NCI-H2171 (cell line): ENCODE results near the gene MYO5B.
A peak's percentile ranks its signal among the peaks of the same experiment; 100 is the strongest.

Experiments
- DNase-seq: peaks from one replicate; lab custom pipeline; 2025; lab: John Stamatoyannopoulos, UW

Gene MYO5B

DNA sequence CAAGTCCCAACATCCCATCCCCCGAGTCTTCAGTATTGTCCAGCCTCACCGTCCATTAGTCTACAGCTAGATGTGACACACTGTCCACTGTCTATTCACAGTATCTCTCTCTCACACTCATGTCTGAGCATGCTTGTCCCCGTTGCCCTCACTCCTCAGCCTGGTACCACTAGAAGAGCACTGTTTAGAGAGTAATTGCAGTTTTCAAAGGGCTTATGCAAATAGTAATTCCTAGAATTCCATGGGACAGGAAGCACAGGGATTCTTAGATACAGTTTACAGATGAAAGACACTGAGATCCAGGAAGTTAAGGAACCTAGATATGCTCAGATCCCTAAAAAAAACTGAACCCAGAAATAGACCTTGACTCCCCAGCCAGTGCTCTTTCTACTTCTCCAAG lies 125.5 kb downstream of the MYO5B start:
- no peak for DNase-seq

DNA sequence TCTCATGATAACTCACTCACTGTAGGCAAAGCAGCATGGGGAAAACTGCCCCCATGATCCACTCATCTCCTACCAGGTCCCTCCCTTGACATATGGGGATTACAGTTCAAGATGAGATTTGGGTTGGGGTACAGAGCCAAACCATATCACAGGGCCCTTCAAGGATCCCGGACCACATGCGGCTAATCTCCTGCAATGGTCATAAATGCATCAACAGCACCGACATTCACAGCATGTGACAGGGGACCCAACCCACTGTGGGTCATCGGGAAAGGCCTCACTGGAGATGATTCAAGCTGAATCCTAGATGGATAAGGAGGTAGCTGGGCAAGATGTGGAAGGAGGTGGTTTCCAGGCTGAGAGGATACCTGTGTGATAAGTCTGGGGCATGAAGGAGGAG lies 129.4 kb downstream of the MYO5B start:
- no peak for DNase-seq

DNA sequence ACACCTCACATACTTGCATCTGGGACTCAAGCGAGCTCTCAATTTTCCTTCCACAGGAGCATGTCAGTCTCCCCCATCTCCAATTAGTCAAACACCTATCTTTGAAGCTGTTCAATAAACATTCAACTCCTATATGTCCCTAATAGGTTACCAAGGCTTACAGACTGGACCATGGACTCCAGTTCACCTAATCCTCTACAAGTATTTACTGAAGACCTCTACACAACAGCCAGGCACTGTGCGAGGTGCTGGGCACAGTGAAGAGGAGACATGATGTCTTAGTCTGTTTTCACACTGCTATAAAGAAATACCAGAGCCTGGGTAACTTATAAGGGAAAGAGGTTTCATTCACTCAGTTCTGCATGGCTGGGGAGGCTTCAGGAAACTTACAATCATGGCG lies 129.9 kb downstream of the MYO5B start:
- no peak for DNase-seq

DNA sequence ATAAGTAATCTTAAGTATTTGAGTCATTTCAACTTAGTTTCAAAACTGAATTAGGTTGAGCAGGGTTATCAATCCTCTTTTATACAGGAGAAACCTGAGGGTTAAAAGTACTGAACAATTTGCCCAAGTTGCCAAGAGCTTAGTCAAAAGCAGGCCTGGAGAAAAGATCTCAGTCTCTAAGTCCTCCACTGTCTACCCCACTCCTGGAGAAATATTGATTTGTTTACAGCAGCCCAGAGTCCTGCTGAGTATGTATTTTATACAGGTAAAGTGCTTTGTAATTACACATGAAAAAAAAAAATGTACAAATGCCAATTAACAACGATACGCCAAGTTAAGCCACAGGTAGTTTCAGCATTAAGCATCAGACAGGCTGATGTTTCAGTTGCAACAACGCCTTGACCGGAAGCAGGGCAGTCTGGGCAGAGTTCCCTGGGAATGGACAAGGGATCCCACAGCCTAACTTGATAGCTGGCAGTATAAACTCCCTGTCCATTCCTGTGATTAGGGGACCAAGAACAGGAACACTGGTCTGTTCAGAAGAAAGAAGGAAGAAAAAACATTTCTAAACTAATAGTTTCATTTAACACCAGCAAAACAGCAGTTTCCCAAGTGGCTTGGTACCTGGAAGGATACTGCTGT lies 132.9 kb downstream of the MYO5B start:
- no peak for DNase-seq

DNA sequence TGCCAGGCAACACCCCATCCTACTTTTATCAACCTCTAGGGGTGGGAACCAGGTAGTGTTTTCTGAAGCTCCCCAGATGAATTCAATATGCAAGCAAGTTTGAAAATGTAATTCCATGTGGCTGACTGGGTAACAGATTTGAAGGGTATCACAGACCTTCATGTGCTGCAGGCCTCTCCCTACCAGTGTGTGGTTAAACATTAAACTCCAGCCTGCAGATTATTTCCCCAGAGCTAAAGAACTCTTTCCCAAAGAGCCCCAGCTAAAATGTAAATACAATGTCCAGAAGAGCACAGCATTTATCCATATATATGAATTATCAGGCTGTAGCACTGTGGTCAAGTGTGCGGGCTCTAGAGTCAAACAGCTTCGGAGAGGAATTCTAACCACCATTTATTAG lies 134.1 kb downstream of the MYO5B start:
- DNase-seq: no peak

DNA sequence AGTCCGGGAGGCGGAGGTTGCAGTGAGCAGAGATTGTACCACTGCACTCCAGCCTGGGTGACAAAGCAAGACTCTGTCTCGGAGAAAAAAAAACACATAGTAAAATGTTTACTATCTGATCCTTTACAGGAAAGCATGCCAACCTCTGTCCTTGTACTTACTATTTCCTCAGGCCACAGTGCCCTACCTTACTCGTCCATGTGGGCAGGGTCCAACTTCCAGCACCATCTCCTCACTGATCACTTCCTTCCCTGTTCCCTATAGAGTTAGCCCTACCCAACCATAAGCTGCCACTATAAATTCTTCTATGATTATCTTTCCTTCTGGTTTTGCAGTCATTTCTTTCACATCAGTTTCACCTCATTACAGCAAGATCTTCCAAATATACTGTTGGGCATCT lies 136.2 kb downstream of the MYO5B start:
- DNase-seq: no peak

DNA sequence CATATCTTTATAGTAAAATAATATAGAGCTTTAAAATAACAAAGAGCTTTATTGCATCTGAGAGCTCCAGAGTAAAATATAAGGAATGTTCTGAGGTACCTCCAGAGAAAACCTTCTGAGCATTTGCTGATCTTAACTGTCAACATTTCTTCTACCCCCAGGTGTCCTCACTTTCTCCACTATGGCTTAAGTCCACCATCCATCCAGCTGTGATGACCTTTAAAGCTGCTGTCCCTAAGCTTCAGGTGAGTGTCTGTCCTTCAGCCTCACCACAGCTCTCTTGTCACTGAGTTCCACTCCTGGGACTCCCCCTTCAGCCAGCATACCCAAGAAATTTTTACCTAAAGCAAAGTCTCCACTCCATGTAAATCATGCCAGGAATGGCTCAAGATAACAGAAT lies 137.9 kb downstream of the MYO5B start:
- no peak for DNase-seq

DNA sequence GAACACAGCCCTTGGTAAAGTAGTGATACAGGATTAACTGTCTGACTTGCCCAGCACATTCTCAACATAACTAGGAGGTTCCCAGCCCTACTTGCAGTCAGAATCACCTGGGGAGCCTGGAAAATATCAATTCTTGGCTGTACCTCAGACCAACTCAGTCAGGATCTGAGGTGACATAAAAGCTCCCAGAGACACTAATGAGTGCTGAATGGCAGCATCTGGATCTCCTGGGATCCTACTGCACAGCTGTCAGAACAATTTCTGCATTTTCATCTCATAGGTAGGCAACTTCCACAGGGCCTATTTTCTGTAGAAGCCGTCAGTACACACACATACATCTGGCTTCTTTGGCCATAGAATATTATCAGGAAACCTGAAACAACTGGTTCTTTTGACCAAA lies 138.8 kb downstream of the MYO5B start:
- peak; percentile 28 for DNase-seq

DNA sequence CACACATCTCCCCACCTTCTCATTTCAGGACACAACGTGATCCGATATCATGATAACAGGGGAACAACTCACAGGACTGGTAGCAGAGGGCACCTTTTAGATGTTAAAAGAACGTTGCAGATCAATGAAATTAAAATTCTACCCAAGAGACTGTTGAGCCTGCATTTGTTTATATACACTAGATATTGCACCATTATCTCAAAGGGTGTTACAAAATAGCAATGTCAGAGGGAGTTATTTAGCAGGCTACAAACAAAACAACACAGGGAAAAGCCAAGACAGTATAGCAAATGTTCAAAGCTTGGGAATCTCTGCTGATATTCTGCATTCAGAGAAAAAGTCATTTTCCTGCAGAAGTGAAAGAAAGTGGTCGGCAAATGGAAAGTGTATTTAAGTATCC lies 139.5 kb downstream of the MYO5B start:
- DNase-seq: no peak

DNA sequence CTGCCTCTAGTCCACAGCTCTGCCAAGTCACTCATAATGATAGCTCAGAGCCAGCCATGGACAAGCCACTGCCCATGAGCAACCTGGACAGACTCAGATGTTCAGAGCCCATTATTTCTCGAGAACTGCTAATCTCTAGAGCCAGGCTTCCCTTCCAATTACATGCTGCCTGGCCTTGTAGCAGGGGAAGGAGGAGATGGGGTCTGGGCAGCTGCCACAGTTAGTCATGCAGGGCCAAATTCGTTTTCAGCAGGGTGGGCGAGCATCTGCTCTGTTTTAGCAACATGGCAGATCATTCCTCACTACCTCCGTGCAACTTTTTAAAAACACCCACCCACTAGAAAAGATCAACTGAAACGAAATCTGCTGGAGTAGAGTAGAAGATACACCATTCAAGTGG lies 141.8 kb downstream of the MYO5B start:
- peak; percentile 49 for DNase-seq

DNA sequence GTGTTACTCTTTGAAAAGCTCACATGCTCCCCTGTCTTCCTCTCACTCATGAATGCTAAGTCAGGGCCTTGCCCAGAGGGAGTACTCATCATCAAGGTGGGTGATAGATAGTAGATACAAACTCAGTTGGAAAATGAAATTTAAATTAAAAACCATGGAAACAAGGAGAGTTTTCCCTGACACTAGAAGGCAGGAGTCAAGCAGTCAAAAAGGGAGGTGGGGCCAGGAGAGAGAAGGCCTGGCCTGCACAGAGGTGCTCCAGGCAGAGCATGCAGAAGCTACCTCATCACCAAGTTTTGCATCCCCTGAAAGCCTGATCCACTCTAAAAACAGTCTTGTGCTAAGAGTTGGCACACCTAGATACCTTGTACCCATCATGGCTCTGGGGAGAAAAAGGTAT lies 143.7 kb downstream of the MYO5B start:
- no peak for DNase-seq

DNA sequence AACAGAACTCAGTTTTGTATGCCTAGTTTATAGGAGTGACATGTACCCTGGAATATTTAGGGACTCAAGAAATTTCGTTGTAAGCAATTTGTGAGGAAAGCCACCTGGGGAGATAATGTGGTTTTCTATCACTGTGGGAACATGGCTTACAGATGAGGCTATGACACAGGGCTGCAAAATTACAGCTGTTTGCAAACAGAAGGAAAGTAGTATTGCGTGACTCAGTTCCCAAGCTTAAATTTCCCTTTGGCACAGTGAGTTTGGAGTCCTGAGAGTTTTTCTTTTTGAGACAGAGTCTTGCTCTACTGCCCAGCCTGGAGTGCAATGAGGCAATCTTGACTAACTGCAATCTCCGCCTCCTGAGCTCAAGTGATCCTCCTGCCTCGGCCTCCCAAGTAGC lies 149.8 kb downstream of the MYO5B start:
- no peak for DNase-seq

DNA sequence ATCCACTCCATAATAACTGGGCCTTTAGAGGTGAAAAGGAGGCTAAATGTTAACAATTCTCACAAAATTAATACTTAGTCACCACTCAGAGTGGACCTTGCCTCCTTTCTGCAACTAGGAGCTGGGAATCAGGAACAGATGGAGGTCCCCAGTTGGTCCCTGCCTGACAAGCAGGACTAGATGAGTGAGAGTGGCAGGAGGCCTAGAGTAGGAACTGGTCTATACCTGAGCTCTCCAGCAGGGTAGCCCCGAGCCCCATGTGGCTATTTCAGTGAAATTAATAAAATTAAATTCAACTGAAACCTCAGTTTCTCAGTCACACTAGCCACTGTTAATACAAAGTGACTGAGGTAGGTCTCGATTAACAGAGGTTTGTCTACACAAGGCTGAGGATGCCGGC lies 150.5 kb downstream of the MYO5B start:
- DNase-seq: no peak

DNA sequence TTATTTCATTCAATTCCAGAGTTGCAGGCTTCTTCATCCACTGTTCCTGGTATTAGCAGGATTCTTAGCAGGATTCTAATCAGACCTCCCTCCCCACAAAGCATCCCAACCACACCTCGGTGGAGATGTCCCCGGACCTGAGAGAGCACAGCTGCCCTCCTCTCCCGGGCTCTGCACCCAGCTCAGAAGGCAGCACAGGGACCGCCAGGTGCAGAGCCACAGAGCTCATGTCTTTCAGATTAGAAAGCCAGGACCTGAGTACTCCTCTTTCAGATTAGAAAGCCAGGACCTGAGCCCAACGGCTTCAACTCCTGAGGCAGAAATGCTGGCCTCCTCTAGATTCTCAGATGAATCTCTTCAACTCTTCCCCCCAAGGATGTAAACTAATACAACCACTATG lies 152.3 kb downstream of the MYO5B start:
- no peak for DNase-seq

DNA sequence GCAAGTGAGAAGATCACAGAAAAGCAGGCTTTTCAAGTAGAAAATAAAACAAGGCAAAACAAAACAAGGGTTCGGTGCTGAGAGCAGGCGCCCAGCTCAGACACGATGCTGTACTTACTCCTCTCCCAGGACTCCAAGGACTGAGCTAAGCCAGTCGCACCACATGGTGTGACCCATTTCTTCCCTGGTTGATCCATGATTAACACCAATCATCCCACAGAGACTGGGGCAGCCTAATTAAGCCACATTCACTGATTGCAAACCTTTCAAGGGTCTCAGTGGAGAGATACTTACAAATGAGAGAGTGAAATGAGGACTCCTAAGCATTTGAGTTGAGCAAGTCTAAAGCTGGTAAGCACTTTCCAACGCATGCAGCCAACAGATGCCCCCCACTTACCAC lies 155.2 kb downstream of the MYO5B start:
- DNase-seq: no peak

DNA sequence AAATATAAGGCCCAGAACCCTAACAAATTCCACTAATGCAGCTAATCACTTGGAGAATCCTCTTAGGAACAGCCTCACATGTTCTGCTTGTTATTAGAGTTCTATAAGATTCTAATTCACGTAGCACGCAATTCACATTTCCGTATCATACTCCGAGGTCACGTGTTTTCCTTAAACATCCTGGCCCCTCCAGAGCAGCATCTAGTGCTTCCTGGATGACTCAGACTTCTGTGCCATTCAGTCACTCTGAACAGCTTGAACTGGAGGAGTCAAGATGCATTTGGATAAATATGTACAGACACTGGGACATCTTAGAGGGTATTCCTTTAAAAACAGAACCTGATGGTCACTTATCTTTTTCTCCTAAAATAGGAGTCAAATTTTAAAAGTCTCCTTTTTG lies 156.5 kb downstream of the MYO5B start:
- DNase-seq: no peak

DNA sequence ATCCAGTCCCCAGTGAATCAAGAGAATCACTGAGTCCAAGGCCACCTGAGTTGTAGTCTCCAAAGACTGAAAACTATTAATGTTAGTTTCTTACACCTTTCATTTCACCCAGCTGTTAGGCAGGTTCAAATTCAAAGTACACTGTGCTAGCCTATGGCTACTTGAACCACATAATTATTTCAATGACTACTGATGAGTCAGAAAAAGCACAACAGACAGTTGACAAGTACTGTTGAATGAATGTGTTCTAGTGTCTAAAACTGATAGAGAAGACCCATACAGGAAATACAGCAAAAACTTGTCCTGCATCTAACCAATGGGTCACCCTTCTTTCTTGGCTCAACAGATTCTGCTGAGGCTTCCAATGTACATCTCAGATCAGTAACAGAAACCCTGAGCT lies 160.9 kb downstream of the MYO5B start:
- DNase-seq: no peak

DNA sequence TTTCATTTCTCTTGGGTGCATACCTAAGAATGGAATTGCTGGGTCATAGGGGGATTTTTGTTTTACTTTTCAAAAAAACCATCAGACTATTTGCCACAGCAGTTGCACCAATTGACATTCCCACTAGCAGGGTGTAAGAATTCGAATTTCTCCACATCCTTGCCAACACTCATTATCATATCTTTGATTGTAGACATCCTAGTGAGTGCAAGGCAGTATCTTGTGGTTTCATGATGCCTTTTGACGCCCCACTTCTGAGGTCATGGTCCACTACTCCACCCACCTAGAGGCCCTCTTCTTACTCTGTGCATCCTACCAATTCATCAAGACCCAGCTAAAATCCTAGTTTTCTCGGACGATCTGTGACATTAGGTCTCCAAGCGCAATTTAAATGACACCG lies 161.9 kb downstream of the MYO5B start:
- no peak for DNase-seq

DNA sequence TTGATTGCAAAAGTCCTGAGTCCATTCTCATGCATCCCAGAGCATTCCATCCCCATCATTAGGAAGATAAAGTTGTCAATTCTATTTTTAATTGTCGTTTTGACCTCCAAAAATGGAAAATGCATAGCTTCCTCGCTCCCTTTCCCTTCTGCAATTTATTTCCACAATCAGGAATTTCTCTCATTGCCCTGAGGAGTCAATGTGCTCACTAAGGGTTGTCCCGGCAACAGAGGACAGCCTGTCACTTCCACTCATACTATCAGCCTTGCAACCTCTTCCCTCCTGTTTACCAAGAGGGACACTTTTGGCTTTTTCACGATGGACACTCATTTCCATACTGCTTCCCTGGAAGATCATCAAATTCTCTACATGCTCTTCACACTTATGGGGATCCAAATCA lies 164.8 kb downstream of the MYO5B start:
- no peak for DNase-seq

DNA sequence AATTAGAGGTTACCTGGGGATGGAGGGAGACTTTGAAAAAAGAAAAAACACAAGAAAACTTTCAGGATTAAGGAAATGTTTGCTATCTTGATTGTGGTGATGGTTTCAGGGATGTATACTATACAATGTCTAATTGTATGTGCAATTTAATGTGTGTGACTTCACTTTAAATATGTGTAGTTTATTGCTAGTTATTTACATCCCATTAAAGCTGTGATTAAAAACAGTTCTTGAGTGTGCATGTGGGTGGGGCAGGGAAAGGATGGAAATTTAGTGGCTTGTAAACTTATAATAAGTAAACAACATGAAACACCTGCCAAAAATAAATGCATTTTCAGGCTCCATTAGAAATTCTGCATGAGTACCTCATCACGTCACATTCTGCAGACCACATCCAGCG lies 167.0 kb downstream of the MYO5B start:
- DNase-seq: no peak

DNA sequence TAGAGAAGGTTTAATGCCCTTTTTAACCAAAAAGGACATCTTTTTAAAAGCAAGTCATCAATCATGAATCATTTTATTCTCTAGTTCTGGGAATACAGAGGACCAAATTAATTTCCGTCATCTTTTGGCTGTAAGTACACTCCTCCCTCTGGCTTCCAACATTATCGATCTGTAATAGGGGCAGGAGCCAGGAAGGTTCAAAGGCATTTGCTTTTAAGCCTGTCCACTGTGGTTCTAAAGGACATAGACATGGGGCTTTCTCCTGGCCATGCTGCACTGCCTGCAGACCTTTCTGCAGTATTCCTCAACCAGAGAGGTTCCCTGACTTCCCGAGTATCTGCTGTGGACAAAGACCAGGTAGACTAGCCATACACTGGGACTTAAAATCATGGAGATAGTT lies 170.5 kb downstream of the MYO5B start:
- DNase-seq: no peak

DNA sequence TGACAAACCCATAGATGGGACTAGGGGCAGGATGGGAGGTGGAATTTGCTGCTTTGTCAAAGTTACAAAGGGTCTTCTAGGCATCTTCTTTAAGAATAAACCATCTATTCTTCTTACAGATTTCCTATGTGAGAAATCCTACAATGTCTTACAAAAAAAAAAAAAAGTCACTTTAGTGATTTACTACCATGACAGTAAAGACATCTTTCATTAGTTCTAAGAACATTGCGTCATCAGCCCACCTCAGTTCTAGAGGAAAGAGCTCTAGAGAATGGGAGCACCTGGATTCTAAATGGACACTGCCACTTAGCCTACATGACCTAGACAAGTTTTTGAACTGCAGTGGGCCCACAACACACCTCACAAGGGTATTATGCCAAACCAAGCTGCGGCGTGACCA lies 172.0 kb downstream of the MYO5B start:
- DNase-seq: no peak

DNA sequence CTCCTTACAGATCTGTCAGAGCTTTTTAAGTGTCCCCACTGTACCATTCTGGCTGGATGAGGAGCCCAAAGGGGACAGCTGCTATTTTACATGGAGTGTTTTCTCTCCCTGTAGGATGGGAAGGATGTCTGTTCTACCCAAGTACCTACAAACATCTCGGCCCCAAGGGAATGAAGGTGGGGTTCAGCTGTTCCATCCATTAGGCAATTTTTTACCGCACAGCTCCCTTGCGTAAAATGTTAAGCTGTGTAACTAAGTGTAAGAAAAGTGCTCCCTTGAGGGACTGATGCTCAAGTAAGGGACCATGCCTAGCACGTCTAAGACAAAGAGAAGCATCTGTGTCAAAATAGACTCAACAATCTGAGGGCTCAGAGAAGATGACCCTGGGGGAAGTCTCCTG lies 180.3 kb downstream of the MYO5B start:
- DNase-seq: peak; percentile 97

DNA sequence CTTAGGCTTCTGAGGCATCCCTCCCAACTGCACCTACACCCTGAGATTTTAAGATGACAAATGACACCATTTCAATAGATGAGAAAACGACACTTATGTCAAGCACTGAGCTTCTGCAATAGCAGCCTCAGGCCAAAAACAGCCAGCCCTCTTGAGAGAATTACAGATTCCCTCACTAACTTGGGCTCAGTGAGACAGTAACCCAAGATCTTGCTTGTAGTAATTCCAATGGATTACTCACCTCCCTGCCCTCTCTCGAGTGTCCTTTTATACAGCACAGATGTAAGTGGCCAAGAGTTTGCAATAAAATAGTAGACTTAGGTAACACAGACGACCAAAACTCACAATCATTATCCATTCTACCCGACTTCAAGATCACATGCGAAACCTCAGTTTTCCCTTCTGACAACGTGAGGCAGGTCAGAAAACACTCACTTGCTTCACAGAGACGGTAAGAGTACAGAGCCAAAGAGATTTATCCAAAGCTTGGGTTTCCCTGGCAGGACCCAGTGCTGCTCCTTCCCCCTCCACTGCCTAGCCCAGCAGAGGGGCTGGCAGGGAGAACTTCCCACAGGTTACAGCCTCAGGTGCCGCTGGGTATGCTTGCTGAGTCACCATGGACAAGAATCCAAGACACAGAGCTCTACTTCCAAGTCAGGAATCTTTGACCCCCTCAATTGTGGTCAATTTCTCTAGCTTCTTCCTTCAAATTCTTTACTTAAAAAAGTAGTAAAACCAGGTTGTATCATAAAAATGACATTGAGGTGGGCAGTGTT lies 181.4 kb downstream of the MYO5B start:
- DNase-seq: no peak
